ENCODE results near the gene RNF224. TPM values are rescaled to one million over a fixed set of nuclear protein-coding genes. Genes with fewer than 3 reads are reported as not detected.

The RNF224 gene
- total and polyA plus RNA-seq, 10 of the 15 experiments (the other 5 are each of a cell fraction or from before 2014, with no cell fraction given) = not detected

- no peak overlapping the region for H3K4me2 ChIP-seq (ENCODE audit: control insufficient read depth, insufficient read depth)
- ChIA-PET SMC1A (ENCODE audit: uncharacterized antibody, unreplicated experiment) (interaction anchor here (1.4 kb wide), 1 partner anchor 74 kb away, joined by 3 read pairs; no protein-coding TSS in a partner anchor), CTCF (no interaction called here), POLR2A (no interaction called here), RAD21 (ENCODE audit: unreplicated experiment) (interaction anchor here (1.6 to 1.7 kb wide), 2 partner anchors 24 to 27 kb away, joined by 4 to 6 read pairs; no protein-coding TSS in a partner anchor)
- no peak overlapping the region for H3K27ac ChIP-seq (ENCODE audit: control insufficient read depth, insufficient read depth)
- no peaks in the 10 kb centered on the region for H3K27me3 ChIP-seq (replicated peaks in 1 of 2; ENCODE audit: control insufficient read depth in 2 of 2, insufficient read depth in 2 of 2, low read length in 1 of 2)
- H3K9me3 ChIP-seq (replicated peaks; ENCODE audit: control insufficient read depth, insufficient read depth, low read length) = no peaks in the 10 kb centered on the region
- H3K4me3 ChIP-seq = no peak overlapping the region
- H4K20me1 ChIP-seq (ENCODE audit: control insufficient read depth, insufficient read depth) = no peaks in the 10 kb centered on the region
- H3K36me3 ChIP-seq (ENCODE audit: control insufficient read depth in 2 of 2, insufficient read depth in 2 of 2, low read length in 1 of 2) = peaks cover 5 to 11% of the 10 kb centered on the region in 2 experiments
- no TSS peak for BruUV-seq (replicated peaks)
- in situ Hi-C loops (cut with MboI) = no loop called here
- intact Hi-C loops (cut with micrococcal nuclease; ENCODE audit: unreplicated experiment) = no loop called here
- DNase-seq (ENCODE audit: low read depth, low spot score) = no peak
- peaks cover 5% of the 10 kb centered on the region for H3K4me1 ChIP-seq (ENCODE audit: control insufficient read depth, insufficient read depth, low read length)
- ATAC-seq = no peak
- H3K79me2 ChIP-seq (ENCODE audit: control insufficient read depth, insufficient read depth, low read length) = no peaks in the 10 kb centered on the region
- H3K9ac ChIP-seq (ENCODE audit: control insufficient read depth, insufficient read depth, low read length) = no peak overlapping the region
- H2AFZ ChIP-seq (ENCODE audit: control insufficient read depth, low read depth, low read length) = no peak overlapping the region
- 97% methylated on average over 7 of the region's 10 CpGs for WGBS (ENCODE audit: insufficient coverage, insufficient replicate concordance, low lambda C conversion rate, missing lambda C conversion rate)
- TF ChIP-seq RBBP5 (conservative IDR thresholded peaks at IDR 0.05) (no peak), POU2F2 (IDR thresholded peaks at IDR 0.05; ENCODE audit: borderline replicate concordance, low read depth, low read length) (no peak), SMARCA5 (IDR thresholded peaks at IDR 0.05) (no peak), HDGF (IDR thresholded peaks at IDR 0.05) (no peak), STAT3 (IDR thresholded peaks at IDR 0.05; ENCODE audit: low read depth, low read length) (no peak), ESRRA (IDR thresholded peaks at IDR 0.05; ENCODE audit: low read length) (no peak), RAD21 (IDR thresholded peaks at IDR 0.05; ENCODE audit: insufficient read depth, low read depth, low read length) (no peak), JUND (IDR thresholded peaks at IDR 0.05; ENCODE audit: low read depth, low read length) (no peak), YBX1 (IDR thresholded peaks at IDR 0.05) (no peak), SMAD5 (IDR thresholded peaks at IDR 0.05; ENCODE audit: low read depth) (no peak), FOS (IDR thresholded peaks at IDR 0.05; ENCODE audit: borderline replicate concordance, extremely low read depth, insufficient read length) (no peak), HCFC1 (IDR thresholded peaks at IDR 0.05; ENCODE audit: low read length) (no peak)
- FAIRE-seq = no peak
Measured at GRCh38 chr9:137263506-137263905, 36.2 kb downstream of the RNF224 start.

Measured in GM12878 (cell line).